HEK293 (cell line): Measurements from ENCODE around the gene COL4A3.

Source experiments
- CTCF ChIA-PET: fragments of 350-600 bp; formaldehyde crosslinking; extraction: SDS; loops from one replicate; lab custom pipeline; 2021; ENCODE audit warnings: antibody characterized with exemption; lab: Yijun Ruan, JAX
- POLR2A ChIA-PET: fragments of 300-600 bp; formaldehyde crosslinking; extraction: SDS; loops from one replicate; lab custom pipeline; 2020; ENCODE audit warnings: antibody characterized with exemption, inconsistent platforms; lab: Yijun Ruan, JAX
- H3K27ac ChIP-seq: fragments of 200-500 bp; sonication (Bioruptor generic); 2 replicates; pipeline ENCODE4 v1.5.1; 2014; ENCODE audit warnings: low read depth, low read length, control low read depth, inconsistent platforms; ENCODE audit errors: extremely low read depth
- H3K36me3 ChIP-seq, 2 experiments: fragments of 200-500 bp in 1 of 2; sonication (Bioruptor generic) in 1 of 2; 1 replicate in 1 of 2; 2 replicates in 1 of 2; pipeline ENCODE4 v1.5.1; 2014 to 2017; ENCODE audit warnings: inconsistent platforms in 2 of 2, low read length in 2 of 2; ENCODE audit not compliant: control insufficient read depth in 2 of 2, insufficient read depth in 1 of 2
- H3K4me1 ChIP-seq: fragments of 200-500 bp; sonication (Bioruptor generic); 2 replicates; pipeline ENCODE4 v1.5.1; 2014; ENCODE audit warnings: mild to moderate bottlenecking, low read length, inconsistent platforms; ENCODE audit not compliant: control insufficient read depth, insufficient read depth
- H3K4me3 ChIP-seq: 2 replicates; pipeline ENCODE4 v1.5.1; 2011; ENCODE audit warnings: low read depth, mild to moderate bottlenecking, control low read depth, low read length, moderate library complexity
- H3K9me3 ChIP-seq: fragments of 200-500 bp; sonication (Bioruptor generic); 2 replicates; pipeline ENCODE4 v1.5.1; 2014; ENCODE audit warnings: low read depth, low read length, inconsistent platforms; ENCODE audit not compliant: control insufficient read depth, insufficient read depth
- HOXA7 ChIP-seq: sonication (generic); formaldehyde crosslinking; IDR thresholded peaks from 2 replicates; pipeline ENCODE4 v1.8.1; 2022; ENCODE audit warnings: missing genetic modification reagents, borderline replicate concordance
- SETDB1 ChIP-seq: IDR thresholded peaks from one replicate; pipeline ENCODE4 v1.6.1; 2017; ENCODE audit warnings: mild to moderate bottlenecking, low read length, moderate library complexity, mixed read lengths; ENCODE audit not compliant: insufficient read length
- ZBTB20 ChIP-seq: fragments of 450-650 bp; formaldehyde crosslinking; IDR thresholded peaks from 2 replicates; pipeline ENCODE4 v1.5.1; 2016; ENCODE audit warnings: missing biosample characterization, missing genetic modification characterization
- ZFHX2 ChIP-seq: fragments of 450-650 bp; formaldehyde crosslinking; conservative IDR thresholded peaks from 2 replicates; pipeline ENCODE4 v1.5.1; 2016; ENCODE audit warnings: missing biosample characterization, missing genetic modification characterization
- ZNF133 ChIP-seq: fragments of 450-650 bp; formaldehyde crosslinking; IDR thresholded peaks from 2 replicates; pipeline ENCODE4 v1.5.1; 2016; ENCODE audit warnings: missing biosample characterization, missing genetic modification characterization
- ZNF175 ChIP-seq: fragments of 450-650 bp; formaldehyde crosslinking; IDR thresholded peaks from 2 replicates; pipeline ENCODE4 v1.5.1; 2016; ENCODE audit warnings: missing biosample characterization, missing genetic modification characterization
- ZNF19 ChIP-seq: fragments of 450-650 bp; formaldehyde crosslinking; IDR thresholded peaks from 2 replicates; pipeline ENCODE4; 2016; ENCODE audit warnings: missing biosample characterization, missing genetic modification characterization, low read depth
- ZNF248 ChIP-seq: fragments of 450-650 bp; formaldehyde crosslinking; IDR thresholded peaks from 2 replicates; pipeline ENCODE4 v1.5.1; 2017; ENCODE audit warnings: missing biosample characterization, missing genetic modification characterization
- ZNF274 ChIP-seq, 2 experiments: fragments of 200-500 bp in 1 of 2; fragments of 450-650 bp in 1 of 2; sonication (Bioruptor generic) in 1 of 2; formaldehyde crosslinking in 1 of 2; IDR thresholded peaks; 2 replicates each; pipeline versions ENCODE4 v1.5.1 to v1.6.1; 2014 to 2016; ENCODE audit warnings: borderline replicate concordance in 1 of 2, inconsistent platforms in 1 of 2, low read length in 1 of 2, missing biosample characterization in 1 of 2, missing genetic modification characterization in 1 of 2
- ZNF311 ChIP-seq: fragments of 450-650 bp; formaldehyde crosslinking; IDR thresholded peaks from 2 replicates; pipeline ENCODE4 v1.5.1; 2017; ENCODE audit warnings: missing biosample characterization, missing genetic modification characterization, borderline replicate concordance
- ZNF341 ChIP-seq: fragments of 450-650 bp; formaldehyde crosslinking; IDR thresholded peaks from 2 replicates; pipeline ENCODE4; 2016; ENCODE audit warnings: low read depth, missing biosample characterization, missing genetic modification characterization
- ZNF366 ChIP-seq: fragments of 450-650 bp; formaldehyde crosslinking; conservative IDR thresholded peaks from 2 replicates; pipeline ENCODE4 v1.5.1; 2016; ENCODE audit warnings: missing biosample characterization, missing genetic modification characterization
- ZNF404 ChIP-seq: fragments of 450-650 bp; formaldehyde crosslinking; IDR thresholded peaks from 2 replicates; pipeline ENCODE4 v1.5.1; 2017; ENCODE audit warnings: missing biosample characterization, missing genetic modification characterization
- ZNF416 ChIP-seq: fragments of 450-650 bp; formaldehyde crosslinking; IDR thresholded peaks from 2 replicates; pipeline ENCODE4 v1.5.1; 2016; ENCODE audit warnings: missing biosample characterization, missing genetic modification characterization
- ZNF426 ChIP-seq: fragments of 450-650 bp; formaldehyde crosslinking; IDR thresholded peaks from 2 replicates; pipeline ENCODE4 v1.5.1; 2017; ENCODE audit warnings: missing biosample characterization, missing genetic modification characterization, mild to moderate bottlenecking, inconsistent platforms, moderate library complexity
- ZNF521 ChIP-seq: fragments of 450-650 bp; formaldehyde crosslinking; IDR thresholded peaks from 2 replicates; pipeline ENCODE4 v1.5.1; 2017; ENCODE audit warnings: missing biosample characterization, mild to moderate bottlenecking, missing genetic modification characterization
- ZNF529 ChIP-seq: fragments of 450-650 bp; formaldehyde crosslinking; IDR thresholded peaks from 2 replicates; pipeline ENCODE4 v1.5.1; 2017; ENCODE audit warnings: missing genetic modification characterization, missing biosample characterization; ENCODE audit not compliant: insufficient replicate concordance
- ZNF530 ChIP-seq: fragments of 450-650 bp; formaldehyde crosslinking; IDR thresholded peaks from 2 replicates; pipeline ENCODE4 v1.5.1; 2016; ENCODE audit warnings: low read depth, missing biosample characterization, missing genetic modification characterization
- ZNF558 ChIP-seq: fragments of 450-650 bp; formaldehyde crosslinking; IDR thresholded peaks from 2 replicates; pipeline ENCODE4 v1.5.1; 2016; ENCODE audit warnings: missing biosample characterization, missing genetic modification characterization
- ZNF561 ChIP-seq: fragments of 450-650 bp; IDR thresholded peaks from 2 replicates; pipeline ENCODE4 v1.5.1; 2018; ENCODE audit warnings: missing biosample characterization, missing genetic modification characterization, borderline replicate concordance
- ZNF626 ChIP-seq: fragments of 450-650 bp; sonication (Bioruptor Pico); formaldehyde crosslinking; IDR thresholded peaks from 2 replicates; pipeline ENCODE4 v1.5.1; 2018; ENCODE audit warnings: missing biosample characterization, missing genetic modification characterization, inconsistent platforms
- ZNF670 ChIP-seq: fragments of 450-650 bp; formaldehyde crosslinking; IDR thresholded peaks from 2 replicates; pipeline ENCODE4 v1.5.1; 2016; ENCODE audit warnings: missing biosample characterization, missing genetic modification characterization, low read depth
- ZNF843 ChIP-seq: fragments of 450-650 bp; formaldehyde crosslinking; IDR thresholded peaks from 2 replicates; pipeline ENCODE4 v1.5.1; 2016; ENCODE audit warnings: missing biosample characterization, missing genetic modification characterization
- TF ChIP-seq, protein P1 (sequence below): fragments of 450-650 bp; formaldehyde crosslinking; conservative IDR thresholded peaks from 2 replicates; pipeline ENCODE4 v1.5.1; 2016; ENCODE audit warnings: low read depth, missing biosample characterization, missing genetic modification characterization
- TF ChIP-seq, protein P2 (sequence below): fragments of 450-650 bp; formaldehyde crosslinking; IDR thresholded peaks from 2 replicates; pipeline ENCODE4 v1.5.1; 2016; ENCODE audit warnings: missing biosample characterization, missing genetic modification characterization
- TF ChIP-seq, protein P3 (sequence below): fragments of 450-650 bp; formaldehyde crosslinking; IDR thresholded peaks from 2 replicates; pipeline ENCODE4 v1.5.1; 2016; ENCODE audit warnings: missing biosample characterization, missing genetic modification characterization
- TF ChIP-seq, protein P4 (sequence below): fragments of 450-650 bp; formaldehyde crosslinking; IDR thresholded peaks from 2 replicates; pipeline ENCODE4 v1.5.1; 2016; ENCODE audit warnings: missing biosample characterization, missing genetic modification characterization
- TF ChIP-seq, protein P5 (sequence below): fragments of 450-650 bp; formaldehyde crosslinking; IDR thresholded peaks from 2 replicates; pipeline ENCODE4 v1.5.1; 2016; ENCODE audit warnings: missing biosample characterization, missing genetic modification characterization

The COL4A3 gene

DNA sequence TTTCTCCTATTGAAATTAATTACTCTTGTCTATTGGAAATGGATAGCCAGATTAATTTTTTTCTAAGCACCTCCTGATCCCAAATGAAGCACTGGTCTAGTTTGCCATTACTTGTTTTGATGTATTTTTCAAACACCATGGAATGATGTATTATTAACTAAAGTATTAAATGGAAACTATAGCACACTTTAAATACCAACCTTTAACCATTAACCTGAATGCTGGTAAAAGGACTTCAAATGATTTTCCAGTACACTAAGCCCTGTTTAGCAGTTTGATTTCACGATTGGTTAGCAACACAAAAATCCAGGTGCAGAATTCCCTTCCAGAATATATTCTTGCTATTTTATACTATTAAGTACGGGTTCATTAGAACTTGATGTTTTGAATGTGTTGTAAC, 37.3 kb downstream of the COL4A3 start (continued):
- TF ChIP-seq, protein P1, sequence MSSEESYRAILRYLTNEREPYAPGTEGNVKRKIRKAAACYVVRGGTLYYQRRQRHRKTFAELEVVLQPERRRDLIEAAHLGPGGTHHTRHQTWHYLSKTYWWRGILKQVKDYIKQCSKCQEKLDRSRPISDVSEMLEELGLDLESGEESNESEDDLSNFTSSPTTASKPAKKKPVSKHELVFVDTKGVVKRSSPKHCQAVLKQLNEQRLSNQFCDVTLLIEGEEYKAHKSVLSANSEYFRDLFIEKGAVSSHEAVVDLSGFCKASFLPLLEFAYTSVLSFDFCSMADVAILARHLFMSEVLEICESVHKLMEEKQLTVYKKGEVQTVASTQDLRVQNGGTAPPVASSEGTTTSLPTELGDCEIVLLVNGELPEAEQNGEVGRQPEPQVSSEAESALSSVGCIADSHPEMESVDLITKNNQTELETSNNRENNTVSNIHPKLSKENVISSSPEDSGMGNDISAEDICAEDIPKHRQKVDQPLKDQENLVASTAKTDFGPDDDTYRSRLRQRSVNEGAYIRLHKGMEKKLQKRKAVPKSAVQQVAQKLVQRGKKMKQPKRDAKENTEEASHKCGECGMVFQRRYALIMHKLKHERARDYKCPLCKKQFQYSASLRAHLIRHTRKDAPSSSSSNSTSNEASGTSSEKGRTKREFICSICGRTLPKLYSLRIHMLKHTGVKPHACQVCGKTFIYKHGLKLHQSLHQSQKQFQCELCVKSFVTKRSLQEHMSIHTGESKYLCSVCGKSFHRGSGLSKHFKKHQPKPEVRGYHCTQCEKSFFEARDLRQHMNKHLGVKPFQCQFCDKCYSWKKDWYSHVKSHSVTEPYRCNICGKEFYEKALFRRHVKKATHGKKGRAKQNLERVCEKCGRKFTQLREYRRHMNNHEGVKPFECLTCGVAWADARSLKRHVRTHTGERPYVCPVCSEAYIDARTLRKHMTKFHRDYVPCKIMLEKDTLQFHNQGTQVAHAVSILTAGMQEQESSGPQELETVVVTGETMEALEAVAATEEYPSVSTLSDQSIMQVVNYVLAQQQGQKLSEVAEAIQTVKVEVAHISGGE (tag by site-specific recombination) = no peak
- TF ChIP-seq ZBTB20 (tag by site-specific recombination) (no peak), ZNF521 (tag by site-specific recombination) (no peak), ZNF175 (tag by site-specific recombination) (no peak), ZNF416 (tag by site-specific recombination) (no peak), ZNF274 (IDR thresholded peaks at IDR 0.05; ENCODE audit: low read length) (no peak), ZNF274 (tag by site-specific recombination; IDR thresholded peaks at IDR 0.05; ENCODE audit: borderline replicate concordance) (no peak), ZNF248 (tag by site-specific recombination) (no peak)
- TF ChIP-seq, protein P2, sequence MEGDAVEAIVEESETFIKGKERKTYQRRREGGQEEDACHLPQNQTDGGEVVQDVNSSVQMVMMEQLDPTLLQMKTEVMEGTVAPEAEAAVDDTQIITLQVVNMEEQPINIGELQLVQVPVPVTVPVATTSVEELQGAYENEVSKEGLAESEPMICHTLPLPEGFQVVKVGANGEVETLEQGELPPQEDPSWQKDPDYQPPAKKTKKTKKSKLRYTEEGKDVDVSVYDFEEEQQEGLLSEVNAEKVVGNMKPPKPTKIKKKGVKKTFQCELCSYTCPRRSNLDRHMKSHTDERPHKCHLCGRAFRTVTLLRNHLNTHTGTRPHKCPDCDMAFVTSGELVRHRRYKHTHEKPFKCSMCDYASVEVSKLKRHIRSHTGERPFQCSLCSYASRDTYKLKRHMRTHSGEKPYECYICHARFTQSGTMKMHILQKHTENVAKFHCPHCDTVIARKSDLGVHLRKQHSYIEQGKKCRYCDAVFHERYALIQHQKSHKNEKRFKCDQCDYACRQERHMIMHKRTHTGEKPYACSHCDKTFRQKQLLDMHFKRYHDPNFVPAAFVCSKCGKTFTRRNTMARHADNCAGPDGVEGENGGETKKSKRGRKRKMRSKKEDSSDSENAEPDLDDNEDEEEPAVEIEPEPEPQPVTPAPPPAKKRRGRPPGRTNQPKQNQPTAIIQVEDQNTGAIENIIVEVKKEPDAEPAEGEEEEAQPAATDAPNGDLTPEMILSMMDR (tag by site-specific recombination) = no peak

DNA sequence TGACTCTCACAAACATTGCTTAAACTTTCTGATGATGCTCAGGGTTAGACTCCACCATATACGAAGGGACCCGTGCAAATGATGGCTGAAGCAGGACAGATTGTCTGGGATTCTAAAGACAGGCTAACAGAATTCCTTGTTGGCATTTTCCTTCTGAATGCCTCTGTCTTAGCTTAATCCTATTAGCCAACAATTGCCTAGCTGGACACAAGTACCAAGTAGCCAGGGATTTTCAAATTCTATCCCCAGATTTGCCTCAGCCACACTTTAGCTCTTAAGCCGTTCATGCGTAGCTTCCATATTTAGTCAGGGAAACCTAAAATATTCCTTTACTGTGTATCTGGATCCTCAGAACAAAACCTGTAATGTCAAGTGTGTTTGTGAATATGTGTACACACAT, 40.0 kb downstream of the COL4A3 start:
- Histone ChIP-seq H3K27ac (no peak overlapping the region), H3K4me1 (no peaks in the 10 kb centered on the region), H3K4me3 (no peak overlapping the region), H3K36me3 (no peaks in the 10 kb centered on the region), H3K9me3 (no peaks in the 10 kb centered on the region)
- ChIA-PET CTCF (interaction anchor here (0.5 to 2.0 kb wide), 2 partner anchors 33 to 669 kb away, joined by 3 to 10 read pairs; no protein-coding TSS in a partner anchor), POLR2A (no interaction called here)
- TF ChIP-seq ZNF530 (no peak), ZNF843 (no peak), ZNF529 (tag by site-specific recombination) (no peak), ZNF19 (no peak), ZNF404 (no peak), HOXA7 (CRISPR knock-in tag) (no peak), ZNF626 (tag by site-specific recombination) (no peak), ZNF311 (no peak), ZNF561 (tag by site-specific recombination) (no peak), ZFHX2 (tag by site-specific recombination) (no peak), ZNF133 (tag by site-specific recombination) (no peak)
- TF ChIP-seq, protein P3, sequence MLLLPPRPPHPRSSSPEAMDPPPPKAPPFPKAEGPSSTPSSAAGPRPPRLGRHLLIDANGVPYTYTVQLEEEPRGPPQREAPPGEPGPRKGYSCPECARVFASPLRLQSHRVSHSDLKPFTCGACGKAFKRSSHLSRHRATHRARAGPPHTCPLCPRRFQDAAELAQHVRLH = no peak

DNA sequence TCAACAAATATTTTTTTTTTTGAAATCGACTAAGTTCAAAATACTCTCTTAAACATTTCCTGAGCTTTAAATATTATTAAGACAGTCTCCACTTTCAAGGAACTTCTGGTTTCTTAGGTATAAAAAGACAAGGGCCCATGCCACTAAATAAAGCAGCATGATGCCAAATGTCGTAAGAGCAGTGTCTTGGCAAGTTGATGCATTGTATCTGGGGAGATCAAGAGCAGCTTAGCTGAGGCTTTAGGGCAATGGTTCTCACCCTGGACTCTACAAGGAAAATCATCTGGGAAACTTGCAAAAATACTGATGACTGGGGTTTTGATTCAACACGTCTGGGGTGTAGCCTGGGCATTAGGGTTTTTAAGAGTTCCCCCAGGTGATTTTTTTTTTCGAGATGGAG, 41.3 kb downstream of the COL4A3 start:
- CTCF ChIA-PET = interaction anchor here (0.6 to 2.0 kb wide), 2 partner anchors 32 to 468 kb away, joined by 3 to 10 read pairs; no protein-coding TSS in a partner anchor
- POLR2A ChIA-PET = no interaction called here
- TF ChIP-seq ZNF530 (no peak), ZNF670 (tag by site-specific recombination) (no peak), ZNF341 (tag by site-specific recombination) (no peak), ZNF558 (tag by site-specific recombination) (no peak), ZNF366 (tag by site-specific recombination) (no peak), SETDB1 (no peak), ZNF274 (IDR thresholded peaks at IDR 0.05; ENCODE audit: low read length) (no peak), ZNF274 (tag by site-specific recombination; IDR thresholded peaks at IDR 0.05; ENCODE audit: borderline replicate concordance) (no peak), ZNF426 (tag by site-specific recombination) (no peak)
- TF ChIP-seq, protein P4, sequence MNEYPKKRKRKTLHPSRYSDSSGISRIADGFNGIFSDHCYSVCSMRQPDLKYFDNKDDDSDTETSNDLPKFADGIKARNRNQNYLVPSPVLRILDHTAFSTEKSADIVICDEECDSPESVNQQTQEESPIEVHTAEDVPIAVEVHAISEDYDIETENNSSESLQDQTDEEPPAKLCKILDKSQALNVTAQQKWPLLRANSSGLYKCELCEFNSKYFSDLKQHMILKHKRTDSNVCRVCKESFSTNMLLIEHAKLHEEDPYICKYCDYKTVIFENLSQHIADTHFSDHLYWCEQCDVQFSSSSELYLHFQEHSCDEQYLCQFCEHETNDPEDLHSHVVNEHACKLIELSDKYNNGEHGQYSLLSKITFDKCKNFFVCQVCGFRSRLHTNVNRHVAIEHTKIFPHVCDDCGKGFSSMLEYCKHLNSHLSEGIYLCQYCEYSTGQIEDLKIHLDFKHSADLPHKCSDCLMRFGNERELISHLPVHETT (tag by site-specific recombination) = no peak
- TF ChIP-seq, protein P5, sequence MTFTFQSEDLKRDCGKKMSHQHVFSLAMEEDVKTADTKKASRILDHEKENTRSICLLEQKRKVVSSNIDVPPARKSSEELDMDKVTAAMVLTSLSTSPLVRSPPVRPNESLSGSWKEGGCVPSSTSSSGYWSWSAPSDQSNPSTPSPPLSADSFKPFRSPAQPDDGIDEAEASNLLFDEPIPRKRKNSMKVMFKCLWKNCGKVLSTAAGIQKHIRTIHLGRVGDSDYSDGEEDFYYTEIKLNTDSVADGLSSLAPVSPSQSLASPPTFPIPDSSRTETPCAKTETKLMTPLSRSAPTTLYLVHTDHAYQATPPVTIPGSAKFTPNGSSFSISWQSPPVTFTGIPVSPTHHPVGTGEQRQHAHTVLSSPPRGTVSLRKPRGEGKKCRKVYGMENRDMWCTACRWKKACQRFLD (tag by site-specific recombination) = no peak

More for the DNA sequence above, 41.3 kb downstream of the COL4A3 start:
- H3K9me3 ChIP-seq = no peaks in the 10 kb centered on the region
- H3K4me3 ChIP-seq = no peak overlapping the region
- no peaks in the 10 kb centered on the region for H3K4me1 ChIP-seq
- no peak overlapping the region for H3K27ac ChIP-seq
- H3K36me3 ChIP-seq = no peaks in the 10 kb centered on the region
